ENCODE results near the gene S100Z.
"Not testable (repeated sequence)": the region's sequence is repeated elsewhere in the genome, so short reads cannot be mapped to it uniquely, and the experiment has no call there.

- TF ChIP-seq CEBPB (IDR thresholded peaks at IDR 0.05); POLR2AphosphoS2 (conservative IDR thresholded peaks at IDR 0.05; ENCODE audit: low read length); CTCF (IDR thresholded peaks at IDR 0.05); MAFK (IDR thresholded peaks at IDR 0.05; ENCODE audit: partially characterized antibody); MAX (IDR thresholded peaks at IDR 0.05); CHD2 (IDR thresholded peaks at IDR 0.05; ENCODE audit: low read length, partially characterized antibody): not testable (repeated sequence)
Observed at GRCh38 chr5:76812209-76812608, 37.6 kb upstream of the S100Z start.

All from A549 (cell line).